ENCODE results near the gene NPDC1. TPM values are rescaled to one million over a fixed set of nuclear protein-coding genes. Genes with fewer than 3 reads are reported as not detected.

Gene NPDC1
- total RNA-seq, 1 donor from 2014 or later = 260 TPM

- Mint-ChIP-seq H3K4me1 (ENCODE audit: low read depth, unreplicated experiment) (peaks cover 8% of the 10 kb centered on the region), H3K27ac (ENCODE audit: unreplicated experiment) (no peak overlapping the region), H3K27me3 (ENCODE audit: unreplicated experiment) (peaks cover 4% of the 10 kb centered on the region), H3K4me3 (ENCODE audit: unreplicated experiment) (no peak overlapping the region), H3K9me3 (ENCODE audit: unreplicated experiment) (peaks cover 7% of the 10 kb centered on the region), H3K36me3 (ENCODE audit: unreplicated experiment) (no peaks in the 10 kb centered on the region)
- no peak for DNase-seq
- no peak for TF ChIP-seq CTCF (IDR thresholded peaks at IDR 0.05; ENCODE audit: partially characterized antibody, unreplicated experiment)
These were observed 20.3 kb upstream of the NPDC1 start for GRCh38 chr9:137066096-137066861.

GRCh38 chr9:137065336-137065967, 19.5 kb upstream of the NPDC1 start:
- Mint-ChIP-seq H3K27ac (ENCODE audit: unreplicated experiment) (no peak overlapping the region), H3K9me3 (ENCODE audit: unreplicated experiment) (peaks cover 3% of the 10 kb centered on the region), H3K4me1 (ENCODE audit: low read depth, unreplicated experiment) (peaks cover 3% of the 10 kb centered on the region), H3K4me3 (ENCODE audit: unreplicated experiment) (no peak overlapping the region), H3K27me3 (ENCODE audit: unreplicated experiment) (no peaks in the 10 kb centered on the region), H3K36me3 (ENCODE audit: unreplicated experiment) (no peaks in the 10 kb centered on the region)
- TF ChIP-seq CTCF (IDR thresholded peaks at IDR 0.05; ENCODE audit: partially characterized antibody, unreplicated experiment) = no peak
- DNase-seq = no peak

GRCh38 chr9:137064880-137065164, 18.8 kb upstream of the NPDC1 start:
- Mint-ChIP-seq H3K9me3 (ENCODE audit: unreplicated experiment) (peaks cover 3% of the 10 kb centered on the region), H3K27ac (ENCODE audit: unreplicated experiment) (no peak overlapping the region)

GRCh38 chr9:137064027-137064879, 18.3 kb upstream of the NPDC1 start:
- peaks cover 3% of the 10 kb centered on the region for H3K4me1 Mint-ChIP-seq (ENCODE audit: low read depth, unreplicated experiment)
- no peaks in the 10 kb centered on the region for H3K36me3 Mint-ChIP-seq (ENCODE audit: unreplicated experiment)
- TF ChIP-seq CTCF (IDR thresholded peaks at IDR 0.05; ENCODE audit: partially characterized antibody, unreplicated experiment) = peak; percentile 98
- no peak overlapping the region for H3K4me3 Mint-ChIP-seq (ENCODE audit: unreplicated experiment)
- no peaks in the 10 kb centered on the region for H3K27me3 Mint-ChIP-seq (ENCODE audit: unreplicated experiment)
- H3K9me3 Mint-ChIP-seq (ENCODE audit: unreplicated experiment) = peaks cover 3% of the 10 kb centered on the region
- peak; percentile 86 for DNase-seq
- H3K27ac Mint-ChIP-seq (ENCODE audit: unreplicated experiment) = no peak overlapping the region

More at GRCh38 chr9:137064880-137065164, 18.8 kb upstream of the NPDC1 start:
- Mint-ChIP-seq H3K4me1 (ENCODE audit: low read depth, unreplicated experiment) (peaks cover 3% of the 10 kb centered on the region), H3K27me3 (ENCODE audit: unreplicated experiment) (no peaks in the 10 kb centered on the region), H3K36me3 (ENCODE audit: unreplicated experiment) (no peaks in the 10 kb centered on the region), H3K4me3 (ENCODE audit: unreplicated experiment) (no peak overlapping the region)
- no peak for DNase-seq
- TF ChIP-seq CTCF (IDR thresholded peaks at IDR 0.05; ENCODE audit: partially characterized antibody, unreplicated experiment) = no peak

Data from glutamatergic neuron (in vitro differentiated cells).